SK-N-SH (cell line): ENCODE results near the gene ARHGEF26. TPM values are rescaled to one million over a fixed set of nuclear protein-coding genes. Genes with fewer than 3 reads are reported as not detected.

ENCODE experiments used
- CTCF ChIA-PET: fragments of 300-600, 350-600 bp; formaldehyde crosslinking; extraction: SDS; loops from one replicate; lab custom pipeline; 2021; lab: Yijun Ruan, JAX
- POLR2A ChIA-PET: fragments of 350-600 bp; sonication (Branson Sonifier 250); formaldehyde crosslinking; extraction: SDS; loops from one replicate; lab custom pipeline; 2020; ENCODE audit warnings: antibody characterized with exemption, inconsistent platforms; lab: Yijun Ruan, JAX
- DNase-seq: peaks from one replicate; pipeline ENCODE4 v3.0.0; 2012
- H2AFZ ChIP-seq: fragments of 200-600 bp; sonication (generic); 2 replicates; pipeline ENCODE4 v1.8.1; 2016; ENCODE audit warnings: antibody characterized with exemption, mild to moderate bottlenecking, low read depth
- H3F3A ChIP-seq: fragments of 200-600 bp; sonication (generic); replicated peaks from 2 replicates; pipeline ENCODE3; 2016; ENCODE audit warnings: antibody characterized with exemption, mild to moderate bottlenecking; ENCODE audit not compliant: insufficient read depth
- H3K27ac ChIP-seq, 2 experiments: fragments of 200-500 bp in 1 of 2; fragments of 200-600 bp in 1 of 2; sonication (Bioruptor generic) in 1 of 2; sonication (generic), shearing (Covaris generic) in 1 of 2; 2 replicates each; pipeline versions ENCODE4 v1.5.1 to v1.6.1; 2014 to 2016; ENCODE audit warnings: low read depth in 2 of 2, inconsistent platforms in 1 of 2, low read length in 1 of 2, mild to moderate bottlenecking in 1 of 2, mixed read lengths in 1 of 2
- H3K27me3 ChIP-seq: fragments of 200-600 bp; sonication (generic), shearing (Covaris generic); 2 replicates; pipeline ENCODE4 v1.6.1; 2016; ENCODE audit warnings: mixed run types; ENCODE audit not compliant: insufficient read depth
- H3K36me3 ChIP-seq, 2 experiments: fragments of 200-500 bp in 1 of 2; fragments of 200-600 bp in 1 of 2; sonication (Bioruptor generic) in 1 of 2; sonication (generic) in 1 of 2; replicated peaks in 1 of 2; 2 replicates each; pipeline versions ENCODE3 to v1.5.1; 2014 to 2016; ENCODE audit warnings: low read length in 1 of 2, mild to moderate bottlenecking in 1 of 2; ENCODE audit not compliant: insufficient read depth in 2 of 2, control insufficient read depth in 1 of 2
- H3K4me1 ChIP-seq, 2 experiments: fragments of 200-500 bp in 1 of 2; fragments of 200-600 bp in 1 of 2; sonication (Bioruptor generic) in 1 of 2; sonication (generic), shearing (Covaris generic) in 1 of 2; 2 replicates each; pipeline versions ENCODE4 v1.5.1 to v1.6.1; 2014 to 2016; ENCODE audit warnings: low read depth in 1 of 2, low read length in 1 of 2, mixed run types in 1 of 2; ENCODE audit not compliant: insufficient read depth in 2 of 2, control insufficient read depth in 1 of 2
- H3K4me2 ChIP-seq: fragments of 200-600 bp; sonication (generic), shearing (Covaris generic); 2 replicates; pipeline ENCODE4 v1.6.1; 2017; ENCODE audit warnings: mixed run types
- H3K4me3 ChIP-seq, 2 experiments: fragments of 200-500 bp in 1 of 2; fragments of 200-600 bp in 1 of 2; sonication (Bioruptor generic) in 1 of 2; sonication (generic), shearing (Covaris generic) in 1 of 2; 2 replicates each; pipeline versions ENCODE4 v1.5.1 to v1.8.1; 2014 to 2016; ENCODE audit warnings: low read depth in 2 of 2, inconsistent platforms in 1 of 2, low read length in 1 of 2, mild to moderate bottlenecking in 1 of 2, mixed read lengths in 1 of 2, moderate library complexity in 1 of 2
- H3K79me2 ChIP-seq: fragments of 200-600 bp; sonication (generic); 2 replicates; pipeline ENCODE4 v1.8.1; 2017; ENCODE audit warnings: mild to moderate bottlenecking; ENCODE audit not compliant: insufficient read depth
- H3K9ac ChIP-seq: fragments of 200-600 bp; sonication (generic); 2 replicates; pipeline ENCODE4 v1.6.1; 2017; ENCODE audit warnings: mixed run types
- H3K9me2 ChIP-seq: fragments of 200-600 bp; sonication (generic); 2 replicates; pipeline ENCODE4 v1.6.1; 2017; ENCODE audit warnings: mixed run types
- H3K9me3 ChIP-seq: fragments of 200-600 bp; sonication (generic); 2 replicates; pipeline ENCODE4 v1.6.1; 2017; ENCODE audit warnings: mixed run types, mild to moderate bottlenecking, moderate library complexity
- H4K20me1 ChIP-seq: fragments of 200-600 bp; sonication (generic); 2 replicates; pipeline ENCODE4 v1.6.1; 2017; ENCODE audit warnings: mild to moderate bottlenecking, mixed run types; ENCODE audit not compliant: insufficient read depth
- FOSL2 ChIP-seq: IDR thresholded peaks from 2 replicates; pipeline ENCODE4 v1.4.0; 2012; ENCODE audit warnings: low read depth, mild to moderate bottlenecking, moderate library complexity, borderline replicate concordance
- FOXJ3 ChIP-seq: sonication (generic); formaldehyde crosslinking; IDR thresholded peaks from 2 replicates; pipeline ENCODE4 v1.5.1; 2020; ENCODE audit warnings: mild to moderate bottlenecking, missing genetic modification reagents
- FOXM1 ChIP-seq: IDR thresholded peaks from 2 replicates; pipeline ENCODE4 v1.4.0; 2012; ENCODE audit warnings: low read depth, mild to moderate bottlenecking
- IRF3 ChIP-seq: fragments of 150-350 bp; IDR thresholded peaks from 2 replicates; pipeline ENCODE4 v1.6.1; 2016; ENCODE audit warnings: mild to moderate bottlenecking, low read depth, low read length
- NFIC ChIP-seq: IDR thresholded peaks from 2 replicates; pipeline ENCODE4 v1.4.0; 2012; ENCODE audit warnings: borderline replicate concordance
- NRF1 ChIP-seq: IDR thresholded peaks from 2 replicates; pipeline ENCODE4 v1.6.1; 2012; ENCODE audit warnings: low read depth, mild to moderate bottlenecking, low read length
- PBX3 ChIP-seq: IDR thresholded peaks from 2 replicates; pipeline ENCODE4; 2012
- RAD21 ChIP-seq: IDR thresholded peaks from 2 replicates; pipeline ENCODE4 v1.6.1; 2012; ENCODE audit warnings: mild to moderate bottlenecking, low read length
- RCOR1 ChIP-seq: fragments of 150-350 bp; IDR thresholded peaks from 2 replicates; pipeline ENCODE4 v1.6.1; 2017; ENCODE audit warnings: antibody characterized with exemption, low read length
- REST ChIP-seq: IDR thresholded peaks from 2 replicates; pipeline ENCODE4 v1.6.1; 2012; ENCODE audit warnings: mild to moderate bottlenecking, low read depth, low read length, moderate library complexity
- RFX5 ChIP-seq: IDR thresholded peaks from 2 replicates; pipeline ENCODE4 v1.6.1; 2012; ENCODE audit warnings: mild to moderate bottlenecking, improper control_type of control experiment, low read length
- SIN3A ChIP-seq: IDR thresholded peaks from 2 replicates; pipeline ENCODE4 v1.6.1; 2012; ENCODE audit warnings: low read depth, mild to moderate bottlenecking, low read length, moderate library complexity, borderline replicate concordance
- SMC3 ChIP-seq: IDR thresholded peaks from 2 replicates; pipeline ENCODE4 v1.6.1; 2012; ENCODE audit warnings: low read depth, low read length, improper control_type of control experiment
- TCF12 ChIP-seq: IDR thresholded peaks from 2 replicates; pipeline ENCODE4 v1.4.0; 2012
- USF1 ChIP-seq: IDR thresholded peaks from 2 replicates; pipeline ENCODE4 v1.4.0; 2012; ENCODE audit warnings: low read depth, borderline replicate concordance
- USF2 ChIP-seq: fragments of 150-350 bp; IDR thresholded peaks from 2 replicates; pipeline ENCODE4 v1.6.1; 2017; ENCODE audit warnings: antibody characterized with exemption, low read length, low read depth, borderline replicate concordance
- ZBTB33 ChIP-seq: IDR thresholded peaks from 2 replicates; pipeline ENCODE4 v1.4.0; 2012; ENCODE audit warnings: low read depth, borderline replicate concordance
- WGBS: methylation state at CpG from one replicate; pipeline ENCODE4 v1.1.6; 2017; ENCODE audit warnings: low lambda C conversion rate; 5-methylcytosine and 5-hydroxymethylcytosine counted together
- polyA plus RNA-seq, 3 experiments: library from polyadenylated mRNA; depleted of rRNA; stranded (reverse); fragments of >200 nt; gene quantifications; 2 replicates each; pipeline ENCODE4 v1.2.3, GENCODE V29; 2012

ARHGEF26 gene
- polyA plus RNA-seq, 1 of the 3 experiments (the other 2 are of a cell fraction), result 1.2 TPM

- WGBS, result 35% methylated on average over 2 of the region's 2 CpGs
- DNase-seq, result no peak
- TF ChIP-seq IRF3 (no peak), TCF12 (no peak), PBX3 (no peak), SIN3A (no peak), RCOR1 (no peak), ZBTB33 (no peak), REST (no peak), USF2 (no peak), SMC3 (no peak), USF1 (no peak), FOXM1 (no peak), RAD21 (no peak), NRF1 (no peak), RFX5 (no peak), NFIC (peak; percentile 15; the same call in 1 of the 2 replicates), FOXJ3 (CRISPR knock-in tag) (no peak), FOSL2 (0 out of 2 replicates have a peak, but pooled peaks have one; percentile 26)
- H3K27me3 ChIP-seq, result no peaks in the 10 kb centered on the region
- H3K79me2 ChIP-seq, result no peaks in the 10 kb centered on the region
- no peaks in the 10 kb centered on the region for H4K20me1 ChIP-seq
- H3K4me3 ChIP-seq, result no peak overlapping the region
- no peak overlapping the region; a peak in 1 of 4 replicates for H3K27ac ChIP-seq
- H3F3A ChIP-seq, result peaks cover 6% of the 10 kb centered on the region
- H3K4me1 ChIP-seq, result 0 out of 4 replicates have a peak, but pooled peaks cover 0 to 3% of the 10 kb centered on the region in 2 experiments
- no peak overlapping the region for H3K4me2 ChIP-seq
- H3K36me3 ChIP-seq, result no peaks in the 10 kb centered on the region
- H2AFZ ChIP-seq, result no peak overlapping the region
- POLR2A ChIA-PET, result no interaction called here
- H3K9me2 ChIP-seq, result no peaks in the 10 kb centered on the region
- CTCF ChIA-PET, result no interaction called here
- H3K9me3 ChIP-seq, result no peaks in the 10 kb centered on the region
- no peak overlapping the region for H3K9ac ChIP-seq
These were observed 93.1 kb downstream of the ARHGEF26 start for GRCh38 chr3:154214306-154214705.
